Measurements from ENCODE around the gene LAMA2.

DNA sequence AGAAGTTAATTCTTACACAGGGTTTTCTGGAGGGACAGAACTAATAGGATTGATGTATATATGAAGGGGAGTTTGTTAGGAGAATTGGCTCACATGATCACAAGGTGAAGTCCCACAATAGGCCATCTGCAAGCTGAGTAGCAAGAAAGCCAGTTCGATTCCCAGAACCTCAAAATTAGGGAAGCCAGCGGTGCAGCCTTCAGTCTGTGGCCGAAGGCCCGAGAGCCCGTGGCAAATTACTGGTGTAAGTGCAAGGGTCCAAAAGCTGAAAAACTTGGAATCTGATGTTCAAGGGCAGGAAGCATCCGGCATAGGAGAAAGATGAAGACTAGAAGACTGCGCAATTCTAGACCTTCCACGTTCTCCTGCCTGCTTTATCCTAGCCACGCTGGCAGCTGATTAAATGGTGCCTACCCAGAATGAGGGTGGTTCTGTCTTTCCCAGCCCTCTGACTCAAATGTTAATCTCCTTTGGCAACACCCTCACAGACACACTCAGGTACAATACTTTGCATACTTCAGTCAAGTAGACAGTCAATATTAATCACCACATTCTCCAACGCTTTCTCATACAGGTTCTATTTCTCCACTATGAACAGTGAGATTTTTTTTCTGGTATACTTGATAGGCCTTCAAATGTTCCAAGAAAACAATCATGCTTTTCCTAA, 357.0 kb downstream of the LAMA2 start:
- TF ChIP-seq SUZ12 (IDR thresholded peaks at IDR 0.05; ENCODE audit: extremely low read depth, insufficient read depth, insufficient read length), result no peak
- no peak for TF ChIP-seq YY1 (IDR thresholded peaks at IDR 0.05; ENCODE audit: insufficient read depth, insufficient read length)

Measured in NT2/D1 (cell line).